Subcutaneous adipose tissue (tissue), 4 donors: ENCODE data around the gene RAF1. TPM values are rescaled to one million over a fixed set of nuclear protein-coding genes. Genes with fewer than 3 reads are reported as not detected.

Experiments
- CTCF ChIP-seq: fragments of 450-650 bp; IDR thresholded peaks from one replicate; pipeline ENCODE4 v1.5.1; 2016; ENCODE audit warnings: low read depth, mild to moderate bottlenecking, control low read depth, antibody characterized with exemption, moderate library complexity
- total RNA-seq, 4 donors: library from RNA; depleted of rRNA; stranded (reverse); fragments of >200 nt; gene quantifications; one replicate each; pipeline ENCODE4 v1.1.0, GENCODE V29; 2016

Gene RAF1
- total RNA-seq, 4 donors from 2014 or later = 81.1 to 104 (median 91.9) TPM

GRCh38 chr3:12620305-12620704 lies 43.6 kb downstream of the RAF1 start:
- no peak for TF ChIP-seq CTCF

- no peak for TF ChIP-seq CTCF
Observed at GRCh38 chr3:12618426-12618825, 45.5 kb downstream of the RAF1 start.

- TF ChIP-seq CTCF = no peak
Observed at GRCh38 chr3:12615266-12615665, 48.7 kb downstream of the RAF1 start.

- no peak for TF ChIP-seq CTCF
Observed at GRCh38 chr3:12613250-12613649, 50.7 kb downstream of the RAF1 start.

- TF ChIP-seq CTCF = no peak
Observed at GRCh38 chr3:12612514-12613226, 51.2 kb downstream of the RAF1 start.

GRCh38 chr3:12611117-12611516 lies 52.8 kb downstream of the RAF1 start:
- TF ChIP-seq CTCF = no peak

- no peak for TF ChIP-seq CTCF
Observed at GRCh38 chr3:12608376-12608775, 55.5 kb downstream of the RAF1 start.
